CD4-positive, alpha-beta T cell treated with Interleukin-17A for 4 hours (primary cell): ENCODE measurements around the gene AP4S1.
"Not testable (repeated sequence)": the region's sequence is repeated elsewhere in the genome, so short reads cannot be mapped to it uniquely, and the experiment has no call there.

Experiments used
- DNase-seq: peaks from one replicate; pipeline ENCODE4 v3.0.0-alpha.2; 2020; ENCODE audit warnings: mixed read lengths

Gene AP4S1, protein sequence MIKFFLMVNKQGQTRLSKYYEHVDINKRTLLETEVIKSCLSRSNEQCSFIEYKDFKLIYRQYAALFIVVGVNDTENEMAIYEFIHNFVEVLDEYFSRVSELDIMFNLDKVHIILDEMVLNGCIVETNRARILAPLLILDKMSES

DNA sequence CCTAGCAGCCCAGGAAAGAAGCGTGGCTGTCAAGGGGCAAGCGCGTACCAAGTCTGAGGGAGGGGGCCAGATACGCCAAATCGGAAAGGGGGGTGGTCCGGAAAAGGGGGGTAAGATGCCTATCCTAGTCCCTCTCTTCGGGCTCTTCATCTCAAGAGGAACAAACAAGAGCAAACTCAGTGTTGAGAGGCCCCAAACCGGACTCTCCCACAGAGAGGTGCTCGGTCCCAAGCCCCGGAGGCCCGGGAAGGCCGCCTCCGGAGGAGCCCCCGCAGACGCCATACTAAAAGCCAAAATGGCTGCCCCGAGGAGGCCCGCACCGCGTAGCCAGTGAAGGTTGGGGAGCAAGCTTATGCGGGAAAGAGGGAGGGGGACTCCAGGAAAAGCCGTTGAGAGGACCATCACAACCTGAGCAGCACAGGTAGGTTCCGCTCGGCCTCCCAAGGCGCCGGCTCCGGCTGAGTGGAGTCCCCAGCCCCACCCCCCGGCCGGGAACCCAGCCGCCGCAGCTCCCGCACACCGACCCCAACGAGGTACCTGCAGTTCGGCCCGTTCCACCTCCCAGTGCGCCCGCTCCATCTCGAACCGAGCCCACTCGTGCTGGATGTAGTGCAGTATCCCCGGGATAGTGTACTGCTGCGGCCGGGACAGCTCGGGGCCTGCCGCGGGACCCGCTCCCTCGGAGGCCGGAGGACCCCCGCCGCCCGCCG, at the start of gene AP4S1:
TSS of gene AP4S1 (plus strand) at position 283 of the 710 bp plus-strand sequence. CDS start 40,548 bp downstream, outside the sequence.
- DNase-seq = peak; percentile 51

DNA sequence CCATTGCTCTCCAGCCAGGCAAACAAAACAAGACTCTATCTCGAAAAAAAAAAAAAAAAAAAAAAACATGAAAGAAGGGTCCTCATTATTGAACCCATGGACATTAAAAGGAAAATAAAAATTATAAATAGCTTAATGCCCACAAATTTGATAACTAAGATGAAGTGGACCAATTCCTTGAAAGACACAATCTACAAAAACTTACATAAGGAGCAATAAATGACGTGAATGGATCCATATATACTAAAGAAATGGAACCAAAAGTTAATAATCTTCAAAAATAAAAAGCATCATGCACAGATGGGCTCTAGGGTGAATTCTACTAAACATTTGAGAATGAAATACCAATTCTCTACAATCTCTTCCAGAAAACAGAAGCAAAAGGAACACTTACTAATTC, 47.7 kb upstream of the AP4S1 start:
- DNase-seq = no peak

DNA sequence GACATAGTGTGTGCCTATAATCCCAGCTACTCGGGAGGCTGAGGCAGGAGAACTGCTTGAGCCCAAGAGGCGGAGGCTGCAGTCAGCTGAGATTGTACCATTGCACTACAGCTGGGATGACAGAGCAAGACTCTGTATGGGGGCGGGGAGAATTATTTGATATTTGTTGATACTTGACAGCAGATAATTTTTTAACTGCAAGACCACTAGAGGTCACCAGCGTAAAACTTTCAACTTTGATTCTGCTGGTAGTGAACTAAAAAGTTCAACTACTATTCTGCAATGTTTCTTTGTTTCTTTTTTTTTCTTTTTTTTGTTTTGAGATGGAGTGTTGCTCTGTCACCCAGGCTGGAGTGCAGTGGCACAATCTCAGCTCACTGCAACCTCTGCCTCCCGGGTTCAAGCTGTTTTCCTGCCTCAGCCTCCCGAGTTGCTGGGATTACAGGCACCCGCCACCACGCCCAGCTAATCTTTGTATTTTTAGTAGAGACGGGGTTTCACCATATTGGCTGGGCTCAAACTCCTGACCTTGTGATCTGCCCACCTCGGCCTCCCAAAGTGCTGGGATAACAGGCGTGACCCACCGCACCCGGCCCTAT, 45.2 kb upstream of the AP4S1 start:
- peak; percentile 44 for DNase-seq

DNA sequence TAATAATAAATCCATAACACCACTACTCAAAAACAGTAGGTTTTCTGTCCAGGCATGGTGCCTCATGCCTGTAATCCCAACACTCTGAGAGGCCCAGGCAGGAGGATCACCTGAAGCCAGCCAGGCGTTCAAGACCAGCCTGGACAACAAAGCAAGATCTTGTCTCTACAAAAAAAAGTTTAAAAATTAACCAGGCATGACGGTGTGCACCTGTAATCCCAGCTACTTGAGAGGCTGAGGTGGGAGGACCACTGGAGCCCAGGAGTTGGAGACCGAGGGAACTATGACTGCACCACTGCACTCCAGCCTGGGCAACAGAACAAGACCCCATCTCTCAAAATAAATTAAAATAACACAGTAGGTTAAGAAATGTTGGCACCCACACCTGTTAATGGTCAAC, 44.5 kb upstream of the AP4S1 start:
- DNase-seq = no peak

DNA sequence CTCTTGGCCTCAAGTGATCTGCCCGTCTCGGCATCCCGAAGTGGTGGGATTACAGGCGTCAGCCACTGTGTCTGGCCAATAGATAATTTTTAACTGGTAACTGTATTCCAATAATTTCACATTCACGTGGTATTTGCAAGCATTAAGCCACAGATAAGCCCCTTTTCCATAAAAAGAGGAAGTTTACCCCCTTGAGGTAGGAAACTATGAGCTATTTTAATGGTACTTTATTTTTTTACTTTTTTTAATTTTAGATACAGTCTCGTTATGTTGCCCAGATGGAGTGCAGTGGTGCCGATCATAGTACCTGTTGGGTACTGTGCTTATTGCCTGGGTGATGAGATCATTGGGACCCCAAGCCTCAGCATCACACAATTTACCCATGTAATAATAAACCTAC, 42.9 kb upstream of the AP4S1 start:
- DNase-seq = no peak

DNA sequence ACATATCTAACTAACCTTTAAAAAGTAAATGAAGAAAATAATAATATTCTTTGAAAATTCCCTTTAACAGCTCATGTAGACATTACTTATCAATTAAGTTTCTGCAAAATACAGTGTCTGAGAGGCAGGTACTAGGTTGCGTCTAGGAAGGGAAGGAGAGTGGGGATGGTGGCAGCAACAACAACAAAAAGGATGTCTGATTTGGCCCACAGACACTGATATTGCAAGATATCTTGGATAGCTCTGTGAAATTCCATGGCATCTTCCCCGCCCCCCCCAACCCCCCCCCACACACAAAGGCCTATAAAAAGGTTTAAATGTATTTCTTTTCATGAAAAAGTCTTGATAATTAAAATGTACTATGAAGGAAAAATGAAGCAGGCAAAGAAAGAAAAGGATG, 41.6 kb upstream of the AP4S1 start:
- no peak for DNase-seq

DNA sequence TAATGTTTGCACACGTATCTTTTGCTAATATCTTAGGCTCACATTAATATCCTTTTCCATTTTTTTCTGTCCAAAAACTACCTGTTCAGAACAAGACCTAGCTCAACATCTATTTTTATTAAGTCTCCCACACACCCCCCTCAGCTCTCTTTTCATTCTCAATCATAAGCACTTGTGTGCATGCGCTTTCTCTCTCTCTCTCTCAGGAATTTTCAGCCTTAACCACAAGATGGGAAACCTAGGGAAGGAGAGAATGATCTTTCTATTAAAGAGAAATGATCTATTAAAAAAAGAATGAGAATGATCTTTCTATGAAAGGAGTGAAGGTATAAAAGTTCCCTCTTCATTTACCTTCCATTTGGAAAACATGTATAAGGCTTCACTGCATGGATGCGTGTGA, 39.7 kb upstream of the AP4S1 start:
- DNase-seq = no peak

DNA sequence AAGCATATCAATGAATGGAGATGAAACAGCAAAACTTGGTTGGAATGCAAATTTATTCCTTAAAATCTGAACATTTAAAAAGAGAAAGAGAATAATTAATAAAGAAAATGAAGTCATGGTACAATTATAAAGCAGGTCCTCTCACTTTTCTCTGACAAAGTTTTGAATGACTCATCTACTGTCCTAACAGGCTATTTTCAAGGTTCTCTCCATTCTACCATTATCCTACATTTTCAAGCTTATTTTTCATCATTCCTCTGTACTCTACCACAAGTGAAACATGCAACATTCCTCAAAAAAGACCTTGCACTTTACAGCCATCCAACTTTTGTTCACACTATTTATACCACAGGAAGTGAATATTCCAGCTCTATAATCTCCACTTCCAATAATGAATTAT, 36.9 kb upstream of the AP4S1 start:
- no peak for DNase-seq

DNA sequence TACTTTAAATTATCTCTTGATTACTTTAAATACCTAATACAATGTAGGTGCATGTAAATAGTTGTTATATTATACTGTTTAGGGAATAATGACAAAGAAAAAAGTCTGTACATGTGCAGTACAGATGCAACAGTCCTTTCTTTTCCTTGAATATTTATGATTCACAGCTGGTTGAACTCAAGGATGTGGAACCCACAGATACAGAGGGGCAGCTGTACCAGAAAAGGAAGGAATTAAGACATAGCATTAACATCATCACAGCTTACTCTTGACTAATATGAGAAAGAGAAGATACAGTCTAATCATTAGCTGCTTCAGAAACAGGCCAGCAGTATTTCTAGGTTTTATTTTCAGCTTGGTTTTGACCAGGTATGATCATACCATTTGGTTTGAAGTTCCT, 34.7 kb upstream of the AP4S1 start:
- DNase-seq = no peak

DNA sequence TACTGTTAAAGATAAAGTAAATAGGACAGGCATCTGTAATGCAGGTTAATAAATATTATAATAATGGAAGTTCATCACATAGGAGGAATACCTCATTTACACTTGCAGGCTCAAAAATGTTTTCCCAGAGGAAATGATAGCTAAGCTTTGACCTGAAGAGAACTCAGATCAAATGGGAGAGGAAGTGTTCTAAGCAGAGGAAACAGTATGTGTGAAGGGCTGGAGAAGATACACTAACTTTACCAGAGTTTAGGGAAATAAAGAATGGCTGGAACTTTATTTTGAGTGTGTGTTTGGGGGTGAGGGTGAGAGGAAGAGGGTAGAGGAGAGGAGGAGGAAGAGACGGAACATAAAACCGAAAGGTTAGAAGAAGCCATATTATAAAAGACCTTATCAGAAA, 34.0 kb upstream of the AP4S1 start:
- DNase-seq = no peak

DNA sequence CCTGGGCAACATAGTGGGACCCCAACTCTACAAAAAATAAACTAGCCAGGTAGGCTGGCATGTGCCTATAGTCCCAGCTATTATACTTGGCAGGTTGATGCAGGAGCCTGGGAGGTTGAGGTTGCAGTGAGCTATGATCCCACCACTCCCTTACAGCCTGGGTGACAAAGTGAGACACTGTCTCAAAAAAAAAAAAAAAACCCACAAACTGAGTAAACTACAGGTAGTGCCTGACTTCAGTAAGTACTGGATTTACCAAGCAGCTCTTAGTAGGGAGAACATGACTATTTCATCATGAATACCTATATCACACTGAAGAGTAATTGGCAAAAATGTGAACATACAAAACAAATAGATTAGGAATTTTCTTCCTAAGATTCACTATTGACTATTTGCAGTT, 32.4 kb upstream of the AP4S1 start:
- no peak for DNase-seq

DNA sequence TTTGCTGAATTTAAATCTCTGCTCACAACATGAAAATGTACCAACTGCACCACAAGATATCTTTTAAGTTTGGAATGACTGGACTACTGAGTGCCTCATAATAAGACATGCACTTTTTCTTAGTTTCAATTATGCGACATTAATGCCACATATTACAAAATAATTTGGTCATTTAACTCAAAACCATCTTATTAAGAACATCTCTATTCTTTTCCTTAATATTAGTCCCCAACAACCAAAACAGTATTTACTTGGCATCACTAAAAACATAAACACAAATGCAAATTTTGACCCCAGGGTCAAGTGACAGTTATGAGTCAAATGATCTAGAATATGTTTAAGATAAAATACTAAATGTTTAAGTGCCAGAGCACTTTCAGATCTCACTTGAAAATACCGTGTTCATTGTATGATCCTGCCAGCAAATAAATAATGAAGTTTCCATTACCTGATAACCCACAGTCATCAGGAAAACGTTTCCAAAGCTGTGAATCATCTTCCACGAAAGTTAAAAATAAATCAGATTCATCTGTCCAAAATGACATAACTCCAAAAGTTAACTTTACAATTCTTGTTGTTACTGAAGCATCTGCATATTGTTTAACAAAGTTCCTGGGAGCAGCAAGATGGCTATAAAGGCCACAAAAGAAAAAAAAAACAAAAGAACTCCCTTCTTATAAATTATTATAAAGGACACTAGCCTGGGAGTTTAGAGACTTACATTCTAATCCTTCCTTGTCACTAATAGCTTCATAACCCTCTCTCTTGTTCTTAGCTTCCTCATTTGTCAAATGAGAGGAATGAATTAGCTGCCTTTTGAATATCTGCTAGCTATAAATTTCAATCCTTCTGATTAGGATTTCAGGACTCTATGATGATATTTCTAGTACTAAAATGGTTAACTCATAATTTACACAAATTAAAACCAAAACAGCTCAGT, 30.5 kb upstream of the AP4S1 start:
- no peak for DNase-seq

DNA sequence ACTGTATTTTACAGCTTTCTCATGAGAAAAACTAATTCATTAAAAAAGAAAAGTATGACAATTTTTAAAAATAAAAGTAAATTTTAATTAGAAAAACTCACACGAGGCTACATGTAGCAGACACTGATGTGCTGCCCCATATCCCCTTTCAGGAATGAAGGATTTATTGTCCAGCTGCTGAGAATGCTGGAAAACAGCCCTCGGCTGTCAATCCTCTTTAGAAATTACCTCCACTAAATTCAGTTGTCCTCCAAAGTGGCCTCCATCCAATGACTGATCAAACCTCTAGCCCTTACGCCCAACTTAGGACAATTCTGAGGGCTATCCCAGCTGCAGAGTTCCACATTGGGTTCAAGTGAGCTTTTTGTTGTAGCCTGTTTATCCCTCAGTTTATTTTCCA, 29.8 kb upstream of the AP4S1 start:
- no peak for DNase-seq

DNA sequence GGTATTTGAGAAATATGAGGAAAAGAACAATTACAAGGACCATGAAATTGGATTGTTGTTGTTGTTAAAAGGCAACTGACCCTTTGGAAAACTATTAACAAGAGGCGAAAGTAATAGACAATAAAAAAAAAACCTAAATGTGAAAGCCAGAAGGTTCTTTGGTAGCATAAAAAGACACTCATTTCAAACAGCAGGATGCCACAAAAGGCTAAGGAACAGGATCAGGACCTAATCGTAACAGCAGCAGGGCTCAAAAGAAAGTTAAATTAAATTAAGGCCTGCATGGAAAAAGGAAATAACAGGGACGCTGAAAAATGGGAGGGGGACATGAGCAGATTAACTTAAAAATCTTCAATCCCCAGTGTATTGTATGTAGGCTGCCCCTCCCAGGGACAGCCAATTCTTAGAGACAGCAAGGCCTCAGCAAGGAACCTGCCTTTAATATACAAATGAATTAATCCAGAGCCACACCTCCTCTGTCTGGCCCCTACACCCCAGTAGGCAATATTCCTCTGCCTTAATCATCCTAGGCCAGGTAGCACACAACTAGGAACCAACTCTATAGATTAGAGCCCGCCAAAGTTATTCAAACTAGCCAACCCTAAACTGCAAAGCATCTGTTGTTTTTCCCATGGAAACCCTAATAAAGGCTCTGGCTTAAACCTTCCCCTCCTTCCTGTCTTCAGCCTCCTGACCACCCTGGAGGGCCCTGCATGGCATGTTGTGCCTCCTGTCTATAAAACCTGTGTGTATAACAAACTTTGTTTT, 28.4 kb upstream of the AP4S1 start:
- no peak for DNase-seq

DNA sequence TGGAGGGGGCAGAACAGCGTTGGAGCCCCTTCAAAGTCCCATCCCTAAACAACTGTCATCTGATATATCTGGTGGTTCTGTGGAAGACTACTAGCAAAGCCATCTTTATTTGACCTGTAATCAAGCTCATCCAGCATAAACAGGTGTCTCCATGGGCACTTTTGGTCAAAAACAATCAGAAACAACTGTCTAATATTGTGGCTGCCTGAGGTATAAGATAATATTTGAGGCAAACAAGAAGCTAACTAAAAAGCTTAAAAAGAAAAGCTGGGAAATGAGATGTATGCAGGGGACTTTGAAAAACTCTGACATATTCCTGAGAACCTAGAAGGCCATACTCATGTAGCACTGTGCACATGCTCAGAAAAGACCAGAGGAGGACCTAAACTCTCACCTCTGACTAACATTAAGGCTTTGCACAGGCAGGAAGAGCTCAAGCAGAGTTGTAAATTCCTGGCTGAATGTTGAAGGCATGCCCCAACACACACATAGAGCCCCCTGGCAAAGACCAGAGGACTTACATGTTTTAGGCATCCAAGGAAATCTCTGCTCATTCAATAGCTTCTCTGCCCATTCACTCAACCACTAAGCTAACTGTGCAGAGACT, 27.2 kb upstream of the AP4S1 start:
- DNase-seq = no peak

DNA sequence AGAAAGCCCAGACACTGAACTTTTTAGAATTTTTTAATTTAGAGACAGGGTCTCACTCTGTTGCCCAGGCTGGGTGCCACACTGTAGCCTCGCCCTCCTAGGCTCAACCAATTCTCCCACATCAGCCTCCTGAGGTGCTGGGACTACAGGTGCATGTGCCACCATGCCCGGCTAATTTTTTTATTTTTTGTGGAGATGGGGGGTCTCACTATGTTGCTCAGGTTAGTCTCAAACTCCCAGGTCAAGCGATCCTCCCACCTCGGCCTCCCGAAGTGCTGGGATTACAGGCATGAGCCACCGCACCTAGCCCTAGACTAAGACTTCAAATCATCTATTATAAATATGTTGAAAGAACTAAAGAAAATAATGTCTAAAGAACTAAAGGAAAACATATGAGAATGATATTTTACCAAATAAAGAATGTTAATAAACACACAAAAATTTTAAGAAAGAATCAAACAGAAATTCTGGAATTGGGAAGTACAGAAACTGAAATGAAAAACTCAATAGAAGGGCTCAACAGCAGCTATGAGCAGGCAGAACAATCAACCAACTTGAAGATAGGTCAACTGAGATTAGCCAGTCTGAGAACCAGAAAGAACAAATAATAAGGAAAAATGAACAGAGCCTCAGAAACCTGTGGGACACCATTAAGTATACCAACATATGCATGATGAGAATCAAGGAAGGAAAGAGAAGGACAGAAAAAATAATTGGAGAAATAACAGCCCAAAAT, 26.2 kb upstream of the AP4S1 start:
- no peak for DNase-seq

DNA sequence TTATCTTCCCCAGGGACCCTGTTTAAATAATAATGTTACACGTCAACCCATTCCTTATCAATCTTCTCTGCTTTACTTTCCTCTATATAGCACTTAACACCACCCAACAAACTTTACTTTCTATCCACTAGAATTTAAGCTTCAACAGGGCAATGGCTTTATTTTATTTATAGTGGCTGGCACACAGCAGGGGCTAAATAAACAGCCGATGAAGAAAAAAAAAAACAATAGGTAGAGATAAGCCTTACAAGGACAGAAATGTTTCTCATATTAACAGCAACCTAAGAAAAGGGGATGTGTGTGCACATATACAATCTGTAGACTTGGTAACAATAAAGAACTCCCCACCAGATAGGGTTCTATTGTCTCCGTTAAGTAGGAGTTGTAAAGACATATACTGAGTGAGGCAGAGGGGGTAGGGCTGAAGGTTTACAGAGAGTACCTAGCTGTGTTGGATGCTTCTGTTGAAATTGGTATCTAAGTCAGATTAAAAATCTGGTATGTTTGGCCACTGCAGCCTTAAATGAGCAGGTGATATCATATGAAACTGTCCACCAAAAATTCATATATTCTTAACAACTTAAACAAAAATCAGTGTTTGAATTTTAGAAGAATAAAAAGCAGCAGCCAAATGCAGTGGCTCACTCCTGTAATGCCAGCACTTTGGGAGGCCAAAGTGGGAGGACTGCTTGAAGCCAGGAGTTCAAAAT, 24.7 kb upstream of the AP4S1 start:
- no peak for DNase-seq

DNA sequence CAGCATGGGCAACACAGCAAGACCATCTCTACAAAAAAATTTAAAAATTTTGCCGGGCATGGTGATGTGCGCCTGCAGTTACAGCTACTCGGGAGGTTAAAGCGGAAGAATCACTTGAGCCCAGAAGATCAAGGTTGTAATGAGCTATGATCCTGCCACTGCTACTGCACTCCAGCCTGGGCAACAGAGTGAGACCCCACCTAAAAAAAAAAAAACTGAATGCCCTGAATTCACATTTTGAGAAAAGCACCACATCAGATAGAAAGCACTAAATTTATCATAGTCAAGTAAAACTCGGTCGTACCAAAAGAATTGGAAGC, 24.1 kb upstream of the AP4S1 start:
- no peak for DNase-seq

DNA sequence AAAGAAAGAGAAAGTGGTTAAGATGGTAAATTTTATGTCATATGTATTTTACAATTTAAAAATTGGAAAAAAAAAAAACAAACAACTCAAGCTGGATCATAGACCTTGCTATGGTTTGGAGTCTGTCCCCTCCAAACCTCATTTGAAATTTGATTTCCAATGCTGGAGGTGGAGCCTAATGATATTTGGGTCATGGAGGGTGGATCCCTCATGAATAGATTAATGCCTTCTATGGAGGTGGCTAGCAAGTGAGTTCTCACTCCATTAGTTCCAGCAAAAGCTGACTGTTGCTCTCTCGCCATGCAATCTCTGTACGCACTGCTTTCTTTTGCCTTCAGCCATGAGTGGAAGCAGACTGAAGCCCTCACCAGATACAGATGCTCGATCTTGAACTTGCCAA, 22.2 kb upstream of the AP4S1 start:
- DNase-seq = no peak

DNA sequence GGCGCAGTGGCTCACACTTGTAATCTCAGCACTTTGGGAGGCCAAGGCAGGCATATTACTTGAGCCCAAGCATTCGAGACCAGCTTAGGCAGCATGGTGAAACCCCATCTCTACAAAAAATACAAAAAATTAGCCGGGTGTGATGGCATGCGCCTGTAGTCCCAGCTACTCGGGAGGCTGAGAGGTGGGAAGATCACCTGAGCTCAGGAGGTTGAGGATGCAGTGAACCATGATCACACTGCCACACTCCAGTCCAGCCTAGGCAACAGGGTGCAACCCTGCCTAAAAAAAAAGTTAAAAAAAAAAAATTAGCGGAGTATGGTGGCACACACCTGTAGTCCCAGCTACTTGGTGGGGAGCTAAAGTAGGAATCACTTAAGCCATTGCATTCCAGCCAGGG, 21.4 kb upstream of the AP4S1 start:
- not testable (repeated sequence) for DNase-seq

DNA sequence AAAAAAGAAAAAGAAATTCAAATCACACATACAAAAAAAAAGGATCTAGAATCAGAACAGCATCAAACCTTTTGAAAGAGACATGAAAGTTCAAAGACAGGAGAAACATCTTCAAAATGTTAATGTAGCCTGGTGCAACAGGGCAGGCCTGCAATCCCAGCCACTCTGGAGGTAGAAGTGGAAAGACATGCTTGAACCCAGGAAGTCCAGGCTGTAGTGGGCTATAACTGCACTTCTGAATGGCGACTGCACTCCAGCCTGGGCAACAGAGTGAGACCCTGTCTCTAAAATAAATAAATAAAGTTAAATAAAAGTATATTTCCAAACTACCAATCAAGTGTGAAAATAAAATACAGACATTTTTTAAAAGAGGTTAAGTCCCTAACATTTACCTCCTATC, 18.7 kb upstream of the AP4S1 start:
- DNase-seq = no peak
